Right renal cortex interstitium (tissue), 3 donors: Measurements from ENCODE around the gene EIF2B5. TPM values are rescaled to one million over a fixed set of nuclear protein-coding genes. Genes with fewer than 3 reads are reported as not detected.
"Not testable (repeated sequence)": the region's sequence is repeated elsewhere in the genome, so short reads cannot be mapped to it uniquely, and the experiment has no call there.

Experiments used
- DNase-seq, 3 donors: peaks; one replicate each; pipeline ENCODE4 v3.0.0-alpha.2; 2013; ENCODE audit warnings: low read depth in 3 of 3, low spot score in 2 of 3
- polyA plus RNA-seq, 3 donors: library from polyadenylated mRNA; unstranded; fragments of 120-200 nt; gene quantifications; one replicate each; pipeline ENCODE4 v1.2.1, GENCODE V29; 2013; ENCODE audit not compliant: insufficient read length in 3 of 3

Gene EIF2B5
- polyA plus RNA-seq = 10 to 100 TPM; 49.5 to 49.7 (median 49.5) TPM

- DNase-seq = peak; percentile 80 to 90 (median 89)
These were observed at the start of gene EIF2B5 for GRCh38 chr3:184135149-184135910. EIF2B5 (plus strand) TSS chr3:184135358; CDS start chr3:184135386, 28 bp downstream.

DNA sequence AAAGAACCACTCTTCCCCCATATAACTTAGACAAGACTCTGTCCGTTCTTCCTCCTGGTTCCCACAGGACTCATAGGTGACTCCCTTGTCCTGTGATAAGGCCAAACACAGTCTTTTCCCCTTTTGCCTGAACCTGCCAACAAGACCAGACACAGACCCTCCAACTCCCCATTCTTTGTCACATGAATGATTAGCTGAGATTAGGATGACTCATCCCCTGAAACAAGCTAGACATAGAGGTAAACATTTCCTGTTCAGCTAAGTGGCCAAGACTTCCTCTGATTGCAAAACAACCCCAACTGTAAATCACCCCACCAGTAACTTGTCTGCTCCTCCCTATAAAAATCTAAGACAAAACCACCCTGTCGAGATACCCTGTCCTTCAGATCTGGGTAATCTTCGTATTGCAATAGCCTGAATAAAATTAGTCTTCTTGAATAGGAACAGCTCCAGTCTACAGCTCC lies 49.7 kb upstream of the EIF2B5 start:
- no peak for DNase-seq

DNA sequence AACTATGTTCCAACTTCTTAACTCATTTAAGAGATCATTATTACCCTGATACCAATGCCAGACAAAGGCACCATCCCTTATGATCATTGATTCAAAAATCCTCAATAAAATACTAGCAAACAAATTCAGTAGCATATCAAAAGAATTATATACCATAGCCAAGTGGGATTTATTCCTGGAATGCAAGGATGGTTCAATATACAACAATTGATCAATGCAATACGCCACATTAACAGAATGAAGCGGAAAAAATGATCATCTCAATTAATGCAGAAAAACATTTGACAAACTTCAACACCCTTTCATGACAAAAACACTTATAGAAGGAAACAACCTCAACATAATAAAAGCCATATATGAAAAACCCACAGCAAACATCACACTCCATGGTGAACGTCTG lies 43.0 kb upstream of the EIF2B5 start:
- no peak for DNase-seq

DNA sequence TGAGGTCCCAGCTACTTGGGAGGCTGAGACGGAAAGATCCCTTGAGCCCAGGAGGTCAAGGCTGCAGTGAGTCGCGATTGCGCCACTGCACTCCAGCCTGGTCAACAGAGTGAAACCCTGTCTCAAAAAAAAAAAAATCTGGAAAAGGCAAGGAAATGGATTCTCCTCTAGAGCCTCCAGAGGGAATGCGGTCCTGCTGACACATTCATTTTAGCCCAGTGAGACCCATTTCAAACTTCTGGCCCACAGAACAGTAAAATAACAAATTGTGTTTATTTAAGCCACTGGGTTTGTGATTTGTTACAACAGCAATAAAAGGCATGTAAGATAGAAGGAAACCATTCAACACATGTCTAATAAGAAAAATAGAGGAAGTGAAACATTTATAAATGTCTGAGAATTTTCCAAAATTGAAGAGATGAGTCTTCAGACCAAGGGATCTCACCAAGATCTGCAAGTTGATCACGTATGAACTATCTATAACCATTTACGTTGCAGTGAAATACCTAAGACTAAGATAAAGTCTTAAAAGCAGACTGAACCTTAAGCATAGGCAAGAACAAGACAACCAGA lies 38.3 kb upstream of the EIF2B5 start, which contains the start of gene HTR3E:
TSS of gene HTR3E (plus strand) at position 254 of the 573 bp plus-strand sequence. CDS start 466 bp downstream, outside the sequence.
- no peak for DNase-seq

DNA sequence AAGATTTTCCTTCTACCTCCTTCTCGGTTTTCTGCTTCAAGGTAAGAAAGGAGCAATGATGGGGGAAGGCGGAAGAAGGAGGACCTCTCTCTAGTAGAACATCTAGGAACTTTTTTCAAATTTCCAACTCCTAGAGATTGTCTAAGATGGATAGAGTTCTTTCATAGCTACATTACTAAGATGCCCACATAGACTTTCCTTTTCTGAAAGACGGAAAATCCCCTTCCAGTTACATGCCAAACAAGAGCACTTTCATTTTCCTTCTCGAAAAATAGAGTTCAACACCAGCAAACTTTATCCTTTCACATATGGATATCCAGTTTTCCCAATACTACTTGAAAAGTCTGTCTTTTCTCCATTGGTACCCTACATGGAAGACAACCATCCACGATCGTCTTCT lies 37.6 kb upstream of the EIF2B5 start:
- DNase-seq = no peak

DNA sequence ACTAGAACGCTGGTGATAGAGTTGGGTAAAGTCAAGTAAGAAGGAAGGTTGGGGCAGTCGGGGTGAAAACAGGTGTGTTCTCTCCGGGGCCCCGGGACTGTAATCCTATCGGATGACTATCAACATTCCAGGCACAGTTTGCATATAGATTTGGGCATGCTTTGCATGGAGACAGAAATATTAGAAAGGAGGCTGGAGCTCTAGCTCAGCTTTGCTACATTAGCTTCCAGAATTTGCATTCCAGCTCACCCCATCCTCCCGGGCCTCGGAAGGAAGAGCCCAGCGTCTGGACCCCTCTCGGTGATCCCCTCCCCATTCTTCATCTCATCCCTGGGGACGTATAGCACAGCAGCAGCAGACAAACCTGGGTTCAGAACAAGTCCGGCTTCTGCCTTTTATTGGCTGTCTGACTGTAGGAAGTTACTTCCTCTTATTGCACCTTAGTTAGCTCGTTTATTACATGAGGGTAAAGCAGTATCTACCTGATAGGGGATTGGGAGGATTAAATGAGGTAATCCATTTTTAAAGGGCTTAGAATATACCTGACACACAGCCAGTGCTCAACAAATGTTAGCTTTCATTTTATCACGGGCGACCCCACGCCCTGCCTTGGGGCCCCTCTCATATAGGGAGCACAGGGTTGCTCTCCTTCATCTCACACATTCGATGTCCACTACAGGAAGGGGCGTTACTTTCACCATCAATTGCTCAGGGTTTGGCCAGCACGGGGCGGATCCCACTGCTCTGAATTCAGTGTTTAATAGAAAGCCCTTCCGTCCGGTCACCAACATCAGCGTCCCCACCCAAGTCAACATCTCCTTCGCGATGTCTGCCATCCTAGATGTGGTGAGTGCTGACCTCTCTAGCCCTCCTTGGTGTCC lies 35.1 kb upstream of the EIF2B5 start:
- DNase-seq = no peak

GRCh38 chr3:184110316-184110725 lies 24.8 kb upstream of the EIF2B5 start:
- DNase-seq = no peak

GRCh38 chr3:184116017-184116416 lies 19.1 kb upstream of the EIF2B5 start:
- DNase-seq = no peak

DNA sequence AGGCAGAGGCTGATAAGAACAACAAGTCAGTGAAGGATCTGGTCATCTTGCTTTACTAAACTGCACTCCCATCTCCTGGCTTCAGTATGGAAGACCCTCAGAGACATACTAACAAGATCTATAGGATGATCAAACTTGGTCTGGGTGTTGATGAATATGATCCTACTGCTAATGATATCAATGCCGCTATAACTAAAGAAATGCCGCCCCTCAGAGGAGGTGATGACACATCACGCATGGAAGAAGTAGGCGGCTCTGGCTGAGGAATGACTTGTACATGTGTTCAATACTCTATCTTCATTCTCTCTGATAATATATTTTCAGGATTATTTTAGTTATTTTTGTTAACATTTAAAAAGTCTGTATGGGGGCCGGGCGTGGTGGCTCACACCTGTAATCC lies 17.5 kb upstream of the EIF2B5 start:
- no peak for DNase-seq

GRCh38 chr3:184121031-184121430 lies 14.1 kb upstream of the EIF2B5 start:
- DNase-seq = not testable (repeated sequence)

GRCh38 chr3:184126006-184126405 lies 9.2 kb upstream of the EIF2B5 start:
- no peak for DNase-seq

DNA sequence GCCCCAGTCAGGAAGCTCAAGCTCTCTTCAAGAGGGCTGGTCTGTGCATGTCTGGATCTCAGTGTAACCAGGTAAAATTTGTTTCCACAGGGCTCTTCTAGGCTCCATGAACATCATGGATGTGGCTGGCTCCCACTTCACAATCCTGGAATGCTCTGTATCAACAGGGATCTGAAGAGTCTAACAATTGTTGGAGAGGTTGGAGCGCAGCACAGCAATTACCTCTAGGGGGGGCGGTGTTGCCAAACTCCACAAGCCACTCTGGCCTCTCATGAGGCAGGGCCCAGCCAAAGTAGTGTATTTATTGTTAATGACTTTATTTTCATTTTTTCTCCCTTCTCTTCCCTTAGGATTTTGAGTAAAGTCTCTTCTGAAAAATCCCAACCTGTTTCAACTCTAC lies 6.1 kb upstream of the EIF2B5 start:
- no peak for DNase-seq

GRCh38 chr3:184132945-184133344 lies 2.2 kb upstream of the EIF2B5 start:
- no peak for DNase-seq

GRCh38 chr3:184133840-184134745 lies 1.1 kb upstream of the EIF2B5 start:
- DNase-seq = peak in 1 of 3 donors; percentile 47

DNA sequence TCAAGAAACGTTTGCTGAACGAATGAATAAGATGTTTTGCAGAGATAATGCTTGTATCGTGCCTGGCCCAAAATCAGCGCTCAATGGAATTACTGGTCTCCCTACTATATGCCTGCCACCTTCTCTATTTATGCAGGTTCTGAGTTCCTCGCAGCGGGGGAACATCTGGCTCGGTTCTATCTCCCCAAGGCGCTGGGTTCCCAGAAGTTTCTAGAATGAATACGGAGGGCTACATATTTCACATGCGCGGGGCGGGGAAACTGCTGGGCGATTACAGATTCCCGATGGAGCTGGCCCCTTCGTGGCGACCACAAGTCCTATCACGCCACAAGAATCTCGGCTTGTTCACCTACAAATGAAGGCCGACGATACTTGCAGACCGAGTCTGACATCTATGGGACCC lies 411 bp upstream of the EIF2B5 start:
- peak in 1 of 3 donors; percentile 10 for DNase-seq

- no peak for DNase-seq
These were observed 728 bp downstream of the EIF2B5 start for GRCh38 chr3:184135911-184136260.

GRCh38 chr3:184140436-184140835 lies 5.3 kb downstream of the EIF2B5 start:
- no peak for DNase-seq

DNA sequence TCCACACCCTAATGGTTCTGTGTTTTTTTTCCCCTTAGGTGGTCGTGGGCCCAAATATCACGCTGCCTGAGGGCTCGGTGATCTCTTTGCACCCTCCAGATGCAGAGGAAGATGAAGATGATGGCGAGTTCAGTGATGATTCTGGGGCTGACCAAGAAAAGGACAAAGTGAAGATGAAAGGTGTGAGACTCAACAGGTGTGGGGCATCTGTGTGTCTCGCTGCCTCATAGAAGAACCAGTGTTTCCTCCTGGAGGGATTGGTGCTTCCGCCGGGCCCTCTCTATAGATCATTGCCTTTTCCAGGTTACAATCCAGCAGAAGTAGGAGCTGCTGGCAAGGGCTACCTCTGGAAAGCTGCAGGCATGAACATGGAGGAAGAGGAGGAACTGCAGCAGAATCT lies 7.0 kb downstream of the EIF2B5 start:
- DNase-seq = no peak

- no peak for DNase-seq
These were observed 8.2 kb downstream of the EIF2B5 start for GRCh38 chr3:184143327-184143726.

DNA sequence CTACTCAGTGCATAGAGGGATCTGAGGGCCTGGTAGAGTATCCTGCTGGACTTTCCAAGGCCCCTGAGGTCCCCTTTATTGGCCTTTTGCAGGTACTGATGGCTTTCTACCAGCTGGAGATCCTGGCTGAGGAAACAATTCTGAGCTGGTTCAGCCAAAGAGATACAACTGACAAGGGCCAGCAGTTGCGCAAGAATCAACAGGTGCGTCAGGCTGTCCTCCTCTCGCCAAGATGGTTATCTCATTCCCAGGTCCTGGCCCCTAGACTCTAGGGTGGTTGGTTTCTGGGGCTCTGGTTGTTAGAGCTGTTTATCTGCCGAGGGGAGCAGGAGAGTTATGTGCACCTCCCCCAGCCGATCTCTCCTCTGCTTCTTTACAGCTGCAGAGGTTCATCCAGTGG lies 9.3 kb downstream of the EIF2B5 start:
- DNase-seq = no peak
